Neural progenitor cell (in vitro differentiated cells): Measurements from ENCODE around the gene ADAM8. TPM values are rescaled to one million over a fixed set of nuclear protein-coding genes. Genes with fewer than 3 reads are reported as not detected.
A peak's percentile ranks its signal among the peaks of the same experiment; 100 is the strongest.

Source experiments
- DNase-seq: peaks from one replicate; pipeline ENCODE4 v3.0.0-alpha.2; 2016; ENCODE audit warnings: low spot score
- H2AFZ ChIP-seq: fragments of 200-600 bp; sonication (generic); replicated peaks from 2 replicates; pipeline ENCODE4 v1.6.1; 2016; ENCODE audit warnings: antibody characterized with exemption
- H3F3A ChIP-seq: fragments of 200-600 bp; sonication (generic); 2 replicates; pipeline ENCODE4 v1.6.1; 2016; ENCODE audit warnings: antibody characterized with exemption, low read depth
- H3K27ac ChIP-seq: fragments of 200-600 bp; sonication (generic); 2 replicates; pipeline ENCODE4 v1.5.1; 2016; ENCODE audit warnings: mild to moderate bottlenecking
- H3K27me3 ChIP-seq: fragments of 200-600 bp; sonication (generic); 2 replicates; pipeline ENCODE4 v1.6.1; 2016; ENCODE audit warnings: mild to moderate bottlenecking, moderate library complexity
- H3K36me3 ChIP-seq: fragments of 200-600 bp; sonication (generic); 2 replicates; pipeline ENCODE4 v1.5.1; 2016
- H3K4me1 ChIP-seq: fragments of 200-600 bp; sonication (generic); 2 replicates; pipeline ENCODE4 v1.6.1; 2016; ENCODE audit warnings: mixed run types
- H3K4me2 ChIP-seq: fragments of 200-600 bp; sonication (generic); 2 replicates; pipeline ENCODE4 v1.6.1; 2016
- H3K4me3 ChIP-seq: fragments of 200-600 bp; sonication (generic); 2 replicates; pipeline ENCODE4 v1.5.1; 2016
- H3K79me2 ChIP-seq: fragments of 200-600 bp; sonication (generic); 2 replicates; pipeline ENCODE4 v1.6.1; 2016; ENCODE audit warnings: low read depth
- H3K9ac ChIP-seq: fragments of 200-600 bp; sonication (generic); 2 replicates; pipeline ENCODE4 v1.6.1; 2016
- H3K9me3 ChIP-seq: fragments of 200-600 bp; sonication (generic); 2 replicates; pipeline ENCODE4 v1.5.1; 2016; ENCODE audit warnings: low read depth
- H4K20me1 ChIP-seq: fragments of 200-600 bp; sonication (generic); 2 replicates; pipeline ENCODE4 v1.6.1; 2016; ENCODE audit warnings: low read depth
- H3K27ac Mint-ChIP-seq: 3 replicates; pipeline ENCODE4 v1.8.0; 2021; ENCODE audit warnings: mixed read lengths
- H3K27me3 Mint-ChIP-seq: 2 replicates; pipeline ENCODE4 v1.8.0; 2022; ENCODE audit warnings: low read depth, mild to moderate bottlenecking, inconsistent platforms, moderate library complexity, mixed read lengths; ENCODE audit not compliant: insufficient read depth
- H3K36me3 Mint-ChIP-seq: 3 replicates; pipeline ENCODE4 v1.8.0; 2021; ENCODE audit warnings: mixed read lengths
- H3K4me1 Mint-ChIP-seq: 3 replicates; pipeline ENCODE4 v1.8.0; 2021; ENCODE audit warnings: mixed read lengths
- H3K4me3 Mint-ChIP-seq: 3 replicates; pipeline ENCODE4 v1.8.0; 2021; ENCODE audit warnings: mild to moderate bottlenecking, moderate library complexity, mixed read lengths
- H3K9me3 Mint-ChIP-seq: 3 replicates; pipeline ENCODE4 v1.8.0; 2020; ENCODE audit warnings: mixed read lengths
- EZH2 ChIP-seq: fragments of 200-600 bp; sonication (generic); IDR thresholded peaks from 2 replicates; pipeline ENCODE4 v1.6.1; 2017; ENCODE audit warnings: antibody characterized with exemption, mild to moderate bottlenecking, moderate library complexity
- EZH2phosphoT487 ChIP-seq: fragments of 200-600 bp; sonication (generic); IDR thresholded peaks from 2 replicates; pipeline ENCODE4 v1.6.1; 2017; ENCODE audit warnings: antibody characterized with exemption
- total RNA-seq: library from RNA; depleted of rRNA; stranded (reverse); fragments of >200 nt; gene quantifications from 2 replicates; pipeline ENCODE4 v1.2.3, GENCODE V29; 2015; ENCODE audit warnings: low replicate concordance
- TF ChIP-seq, protein P1 (sequence below): fragments of 200-600 bp; sonication (generic); IDR thresholded peaks from 2 replicates; pipeline ENCODE4 v1.5.1; 2017; ENCODE audit warnings: antibody characterized with exemption, mild to moderate bottlenecking

ADAM8 gene
- total RNA-seq, 1 donor from 2014 or later: 3.3 TPM

DNA sequence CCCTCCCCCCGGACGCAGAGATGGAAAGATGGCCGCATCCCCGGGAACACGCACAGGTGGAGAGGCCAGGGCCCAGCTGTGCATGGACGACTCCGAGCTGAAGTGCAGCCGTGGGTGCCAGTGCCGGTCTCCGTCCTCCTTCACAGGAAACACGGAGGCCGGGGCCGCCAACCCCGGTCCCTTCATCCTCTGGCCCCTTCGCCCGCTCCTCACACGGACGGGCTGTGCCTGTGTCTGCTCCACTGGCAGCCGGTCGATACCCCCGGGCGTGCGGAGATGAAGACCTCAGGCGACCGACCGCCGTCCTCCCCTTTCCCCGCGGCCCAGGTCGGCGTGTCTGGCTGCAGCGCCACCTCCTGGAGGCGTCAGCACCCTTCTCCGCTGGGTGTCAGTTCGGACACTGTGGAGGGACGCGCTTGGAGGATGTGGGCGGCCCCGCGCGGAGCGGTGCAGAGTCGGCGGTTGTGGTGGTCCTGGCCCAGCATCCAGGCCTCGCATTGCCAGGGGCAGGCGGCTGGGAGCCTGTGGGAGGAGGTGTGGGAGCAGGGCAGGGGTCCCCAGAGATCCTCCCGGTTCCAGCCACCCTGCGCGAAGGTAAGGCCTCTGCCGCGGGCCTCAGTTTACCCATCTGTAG lies 41.9 kb upstream of the ADAM8 start:
- peak overlapping the region; percentile 97 for H2AFZ ChIP-seq
- H3K4me1 ChIP-seq: no peaks in the 10 kb centered on the region
- H3K4me3 Mint-ChIP-seq: peak overlapping the region; percentile 43
- no peaks in the 10 kb centered on the region for H3K9me3 ChIP-seq
- H3K36me3 Mint-ChIP-seq: peaks cover 2% of the 10 kb centered on the region
- H3K27me3 Mint-ChIP-seq: peaks cover 10% of the 10 kb centered on the region
- H3K4me2 ChIP-seq: peak overlapping the region; percentile 83
- no peak overlapping the region for H3K27ac ChIP-seq
- peaks cover 9% of the 10 kb centered on the region for H3K4me1 Mint-ChIP-seq
- no peaks in the 10 kb centered on the region for H4K20me1 ChIP-seq
- H3K36me3 ChIP-seq: no peaks in the 10 kb centered on the region
- no peak overlapping the region for H3K9ac ChIP-seq
- peaks cover 14% of the 10 kb centered on the region for H3F3A ChIP-seq
- peak; percentile 88 for DNase-seq
- H3K79me2 ChIP-seq: no peaks in the 10 kb centered on the region
- no peak for TF ChIP-seq EZH2phosphoT487
- TF ChIP-seq, protein P1, sequence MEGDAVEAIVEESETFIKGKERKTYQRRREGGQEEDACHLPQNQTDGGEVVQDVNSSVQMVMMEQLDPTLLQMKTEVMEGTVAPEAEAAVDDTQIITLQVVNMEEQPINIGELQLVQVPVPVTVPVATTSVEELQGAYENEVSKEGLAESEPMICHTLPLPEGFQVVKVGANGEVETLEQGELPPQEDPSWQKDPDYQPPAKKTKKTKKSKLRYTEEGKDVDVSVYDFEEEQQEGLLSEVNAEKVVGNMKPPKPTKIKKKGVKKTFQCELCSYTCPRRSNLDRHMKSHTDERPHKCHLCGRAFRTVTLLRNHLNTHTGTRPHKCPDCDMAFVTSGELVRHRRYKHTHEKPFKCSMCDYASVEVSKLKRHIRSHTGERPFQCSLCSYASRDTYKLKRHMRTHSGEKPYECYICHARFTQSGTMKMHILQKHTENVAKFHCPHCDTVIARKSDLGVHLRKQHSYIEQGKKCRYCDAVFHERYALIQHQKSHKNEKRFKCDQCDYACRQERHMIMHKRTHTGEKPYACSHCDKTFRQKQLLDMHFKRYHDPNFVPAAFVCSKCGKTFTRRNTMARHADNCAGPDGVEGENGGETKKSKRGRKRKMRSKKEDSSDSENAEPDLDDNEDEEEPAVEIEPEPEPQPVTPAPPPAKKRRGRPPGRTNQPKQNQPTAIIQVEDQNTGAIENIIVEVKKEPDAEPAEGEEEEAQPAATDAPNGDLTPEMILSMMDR: peak; percentile 86
- no peak for TF ChIP-seq EZH2
- peak overlapping the region; percentile 57 for H3K4me3 ChIP-seq
- H3K9me3 Mint-ChIP-seq: peaks cover 4% of the 10 kb centered on the region
- H3K27me3 ChIP-seq: peaks cover 15% of the 10 kb centered on the region
- H3K27ac Mint-ChIP-seq: no peak overlapping the region

DNA sequence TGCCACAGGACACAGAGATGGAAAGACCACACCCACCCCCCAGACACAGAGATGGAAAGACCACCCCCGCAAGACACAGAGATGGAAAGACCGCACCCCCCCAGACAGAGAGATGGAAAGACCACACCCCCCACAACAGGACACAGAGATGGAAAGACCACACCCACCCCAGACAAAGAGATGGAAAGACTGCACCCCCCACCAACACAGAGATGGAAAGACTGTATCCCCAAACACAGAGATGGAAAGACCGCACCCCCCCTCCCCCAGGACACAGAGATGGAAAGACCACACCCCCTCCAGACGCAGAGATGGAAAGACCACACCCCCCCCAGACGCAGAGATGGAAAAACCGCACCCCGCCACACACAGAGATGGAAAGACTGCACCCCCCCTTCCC lies 40.1 kb upstream of the ADAM8 start:
- Mint-ChIP-seq H3K4me1 (peaks cover 9% of the 10 kb centered on the region), H3K4me3 (no peak overlapping the region), H3K27me3 (peaks cover 10% of the 10 kb centered on the region), H3K9me3 (peaks cover 4% of the 10 kb centered on the region), H3K27ac (no peak overlapping the region), H3K36me3 (peaks cover 2% of the 10 kb centered on the region)
- Histone ChIP-seq H4K20me1 (peaks cover 3% of the 10 kb centered on the region), H3K4me3 (no peak overlapping the region), H3K9me3 (no peaks in the 10 kb centered on the region), H3F3A (peaks cover 8% of the 10 kb centered on the region), H3K4me1 (no peaks in the 10 kb centered on the region), H2AFZ (no peak overlapping the region), H3K27ac (no peak overlapping the region), H3K9ac (no peak overlapping the region), H3K27me3 (peaks cover 15% of the 10 kb centered on the region), H3K79me2 (no peaks in the 10 kb centered on the region), H3K4me2 (no peak overlapping the region), H3K36me3 (no peaks in the 10 kb centered on the region)
- TF ChIP-seq, protein P1: no peak
- TF ChIP-seq EZH2: no peak
- no peak for TF ChIP-seq EZH2phosphoT487
- no peak for DNase-seq

DNA sequence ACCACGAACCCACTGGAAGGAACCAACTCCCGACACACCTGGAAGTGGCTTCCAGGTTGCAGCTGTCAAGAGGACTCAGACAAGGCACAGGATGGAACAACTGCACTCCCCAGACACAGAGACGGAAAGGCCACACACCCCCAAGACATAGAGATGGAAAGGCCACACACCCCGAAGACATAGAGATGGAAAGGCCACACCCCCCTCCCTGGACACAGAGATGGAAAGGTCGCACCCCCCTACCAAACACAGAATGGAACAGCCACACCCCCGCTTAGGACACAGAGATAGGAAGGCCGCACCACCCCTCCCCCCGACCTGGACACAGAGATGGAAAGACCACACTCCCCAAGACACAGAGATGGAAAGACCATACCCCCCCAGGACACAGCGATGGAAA lies 39.6 kb upstream of the ADAM8 start:
- Histone ChIP-seq H3K4me3 (no peak overlapping the region), H3K27me3 (peaks cover 15% of the 10 kb centered on the region), H3K4me2 (no peak overlapping the region), H3F3A (peaks cover 8% of the 10 kb centered on the region), H4K20me1 (peaks cover 3% of the 10 kb centered on the region), H2AFZ (no peak overlapping the region), H3K9ac (no peak overlapping the region), H3K36me3 (no peaks in the 10 kb centered on the region), H3K27ac (no peak overlapping the region), H3K9me3 (no peaks in the 10 kb centered on the region), H3K4me1 (no peaks in the 10 kb centered on the region), H3K79me2 (no peaks in the 10 kb centered on the region)
- Mint-ChIP-seq H3K27ac (no peak overlapping the region), H3K4me3 (no peak overlapping the region), H3K4me1 (peaks cover 9% of the 10 kb centered on the region), H3K36me3 (peaks cover 5% of the 10 kb centered on the region), H3K27me3 (peaks cover 10% of the 10 kb centered on the region), H3K9me3 (peaks cover 4% of the 10 kb centered on the region)
- TF ChIP-seq EZH2 (no peak), EZH2phosphoT487 (no peak)
- TF ChIP-seq, protein P1: no peak
- no peak for DNase-seq
